HG02973 (cell line): ENCODE measurements around the gene SRRM3.
"Not testable (repeated sequence)": the region's sequence is repeated elsewhere in the genome, so short reads cannot be mapped to it uniquely, and the experiment has no call there.

Experiments
- ATAC-seq: cut with Tn5 transposase; IDR thresholded peaks from one replicate; pipeline ENCODE4 v1.9.1; 2021; ENCODE audit warnings: moderate library complexity; ENCODE audit not compliant: unreplicated experiment

The SRRM3 gene

DNA sequence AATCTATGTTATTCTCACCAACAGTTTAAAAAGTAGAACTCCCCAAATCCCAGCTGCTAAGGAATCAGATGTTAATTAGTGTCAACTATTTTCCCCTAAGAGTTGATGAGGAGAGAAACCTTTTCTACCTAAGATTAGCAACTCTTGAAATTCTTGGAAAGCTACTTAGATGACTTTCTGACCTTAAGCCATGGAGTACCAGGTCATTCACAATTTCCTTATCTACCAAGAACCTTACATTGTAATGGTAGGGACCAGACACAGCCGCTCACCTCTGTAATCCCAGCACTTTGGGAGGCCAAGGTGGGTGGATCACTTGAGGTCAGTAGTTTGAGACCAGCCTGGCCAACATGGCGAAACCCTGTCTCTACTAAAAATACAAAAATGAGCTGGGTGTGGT, 133.7 kb downstream of the SRRM3 start:
- ATAC-seq: not testable (repeated sequence)

DNA sequence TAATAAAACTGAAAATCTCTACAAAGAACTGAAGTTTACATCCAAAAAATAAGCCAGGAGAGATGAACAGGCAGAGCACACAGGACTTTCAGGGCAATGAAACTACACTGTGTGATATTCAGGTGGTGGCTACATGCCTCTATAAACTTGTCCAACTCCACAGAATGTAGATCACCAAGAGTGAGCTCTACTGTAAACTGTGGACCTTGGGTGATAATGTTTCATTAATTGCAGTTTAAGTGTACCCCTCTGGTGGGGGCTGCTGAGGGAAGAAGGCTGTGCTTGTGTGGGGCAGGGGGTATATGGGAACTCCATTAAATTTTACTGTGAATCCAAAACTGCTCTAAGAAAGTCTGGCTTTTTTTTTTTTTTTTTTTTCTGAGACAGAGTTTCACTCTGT, 134.4 kb downstream of the SRRM3 start:
- ATAC-seq: no peak
